Upper lobe of right lung (tissue), 1 donor: ENCODE measurements around the gene FASN. TPM values are rescaled to one million over a fixed set of nuclear protein-coding genes. Genes with fewer than 3 reads are reported as not detected.

Experiments used
- ATAC-seq: fragments of 200-7000 bp; cut with Tn5 transposase; one replicate; pipeline ENCODE4 v1.9.1; 2020; ENCODE audit warnings: mild to moderate bottlenecking, moderate library complexity
- DNase-seq: peaks from one replicate; pipeline ENCODE4 v3.0.0-alpha.2; 2020
- H3K27ac ChIP-seq: fragments of 200-600 bp; one replicate; pipeline ENCODE4 v1.8.0; 2022
- H3K27me3 ChIP-seq: fragments of 200-600 bp; one replicate; pipeline ENCODE4 v1.8.0; 2022; ENCODE audit warnings: mild to moderate bottlenecking
- H3K36me3 ChIP-seq: fragments of 200-600 bp; one replicate; pipeline ENCODE4 v1.8.0; 2022
- H3K4me1 ChIP-seq: fragments of 200-600 bp; one replicate; pipeline ENCODE4 v1.8.0; 2022
- H3K4me3 ChIP-seq: fragments of 200-600 bp; one replicate; pipeline ENCODE4 v1.8.0; 2022; ENCODE audit warnings: mild to moderate bottlenecking
- H3K9me3 ChIP-seq: fragments of 200-600 bp; one replicate; pipeline ENCODE4 v1.8.0; 2022
- intact Hi-C: fragments of 100-400 bp; cut with DNase I; formaldehyde crosslinking; loops from one replicate; pipeline ENCODE4 v1.11.0; 2022
- total RNA-seq: library from RNA; stranded (reverse); fragmentation: NEBNext Ultra II Directional; extraction: Animal tissue kit (Norgen Biotek cat#: 25700); gene quantifications from one replicate; pipeline ENCODE4 v1.2.1, GENCODE V29; 2021
- TF ChIP-seq, protein P1 (sequence below): fragments of 200-600 bp; IDR thresholded peaks from one replicate; pipeline ENCODE4 v1.8.0; 2022; ENCODE audit warnings: antibody characterized with exemption
- donor health status: DM: no; HTN: yes; CAD: no; lungs with severe emphysema.

The FASN gene
- total RNA-seq, 1 donor from 2014 or later: 432 TPM

DNA sequence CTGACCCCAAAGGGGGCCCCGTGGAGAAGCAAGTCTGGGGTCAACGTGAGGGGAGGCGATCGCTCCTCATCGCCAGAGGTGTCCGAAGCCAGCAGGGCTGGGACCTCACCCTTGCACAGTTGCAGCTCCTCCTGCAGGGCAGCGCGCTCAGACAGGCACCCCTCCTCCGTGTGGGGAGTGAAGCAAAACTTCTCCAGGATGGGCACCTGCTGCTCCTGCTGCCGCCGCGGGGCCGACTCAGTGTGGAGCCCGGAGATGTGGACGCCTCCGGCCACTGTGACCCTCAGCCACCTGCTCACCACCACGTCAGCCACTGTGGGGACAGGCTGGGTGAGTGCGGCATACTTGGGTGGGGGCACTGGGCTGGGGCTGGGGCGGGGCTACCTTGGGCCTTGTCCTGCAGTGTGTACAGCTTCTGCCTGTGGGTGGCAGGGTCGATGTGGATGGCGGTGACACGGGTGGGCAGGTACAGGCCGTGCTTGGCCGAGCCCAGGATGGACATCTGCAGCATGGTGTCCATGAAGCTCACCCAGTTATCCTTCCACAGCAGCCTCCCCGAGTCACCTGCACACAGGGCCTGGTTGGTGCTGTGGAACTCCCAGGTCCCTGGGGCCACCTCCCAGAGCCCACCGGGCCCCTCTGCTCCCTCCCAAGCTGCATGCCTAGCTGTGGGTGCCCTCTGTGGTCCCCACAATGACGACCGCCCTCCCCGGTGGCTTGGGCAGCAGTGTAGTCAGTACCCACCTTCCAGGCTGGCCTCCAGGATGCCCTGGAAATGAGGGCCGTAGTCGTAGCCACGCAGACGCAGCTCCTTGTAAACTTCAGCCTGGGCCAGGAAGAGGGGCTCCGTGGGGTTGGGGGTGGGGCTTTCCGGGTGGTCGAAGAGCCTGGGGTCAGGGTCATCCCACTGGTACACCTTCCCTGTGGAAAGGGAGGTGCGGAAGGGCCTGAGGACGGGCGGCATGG is 10.8 kb downstream of the FASN start:
- no peaks in the 10 kb centered on the region for H3K4me1 ChIP-seq
- H3K27ac ChIP-seq: no peak overlapping the region
- TF ChIP-seq, protein P1, sequence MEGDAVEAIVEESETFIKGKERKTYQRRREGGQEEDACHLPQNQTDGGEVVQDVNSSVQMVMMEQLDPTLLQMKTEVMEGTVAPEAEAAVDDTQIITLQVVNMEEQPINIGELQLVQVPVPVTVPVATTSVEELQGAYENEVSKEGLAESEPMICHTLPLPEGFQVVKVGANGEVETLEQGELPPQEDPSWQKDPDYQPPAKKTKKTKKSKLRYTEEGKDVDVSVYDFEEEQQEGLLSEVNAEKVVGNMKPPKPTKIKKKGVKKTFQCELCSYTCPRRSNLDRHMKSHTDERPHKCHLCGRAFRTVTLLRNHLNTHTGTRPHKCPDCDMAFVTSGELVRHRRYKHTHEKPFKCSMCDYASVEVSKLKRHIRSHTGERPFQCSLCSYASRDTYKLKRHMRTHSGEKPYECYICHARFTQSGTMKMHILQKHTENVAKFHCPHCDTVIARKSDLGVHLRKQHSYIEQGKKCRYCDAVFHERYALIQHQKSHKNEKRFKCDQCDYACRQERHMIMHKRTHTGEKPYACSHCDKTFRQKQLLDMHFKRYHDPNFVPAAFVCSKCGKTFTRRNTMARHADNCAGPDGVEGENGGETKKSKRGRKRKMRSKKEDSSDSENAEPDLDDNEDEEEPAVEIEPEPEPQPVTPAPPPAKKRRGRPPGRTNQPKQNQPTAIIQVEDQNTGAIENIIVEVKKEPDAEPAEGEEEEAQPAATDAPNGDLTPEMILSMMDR: no peak
- intact Hi-C loops: no loop called here
- peaks cover 100% of the 10 kb centered on the region for H3K36me3 ChIP-seq
- H3K4me3 ChIP-seq: no peak overlapping the region
- no peaks in the 10 kb centered on the region for H3K27me3 ChIP-seq
- ATAC-seq (no peak), DNase-seq (no peak)
- H3K9me3 ChIP-seq: no peaks in the 10 kb centered on the region

DNA sequence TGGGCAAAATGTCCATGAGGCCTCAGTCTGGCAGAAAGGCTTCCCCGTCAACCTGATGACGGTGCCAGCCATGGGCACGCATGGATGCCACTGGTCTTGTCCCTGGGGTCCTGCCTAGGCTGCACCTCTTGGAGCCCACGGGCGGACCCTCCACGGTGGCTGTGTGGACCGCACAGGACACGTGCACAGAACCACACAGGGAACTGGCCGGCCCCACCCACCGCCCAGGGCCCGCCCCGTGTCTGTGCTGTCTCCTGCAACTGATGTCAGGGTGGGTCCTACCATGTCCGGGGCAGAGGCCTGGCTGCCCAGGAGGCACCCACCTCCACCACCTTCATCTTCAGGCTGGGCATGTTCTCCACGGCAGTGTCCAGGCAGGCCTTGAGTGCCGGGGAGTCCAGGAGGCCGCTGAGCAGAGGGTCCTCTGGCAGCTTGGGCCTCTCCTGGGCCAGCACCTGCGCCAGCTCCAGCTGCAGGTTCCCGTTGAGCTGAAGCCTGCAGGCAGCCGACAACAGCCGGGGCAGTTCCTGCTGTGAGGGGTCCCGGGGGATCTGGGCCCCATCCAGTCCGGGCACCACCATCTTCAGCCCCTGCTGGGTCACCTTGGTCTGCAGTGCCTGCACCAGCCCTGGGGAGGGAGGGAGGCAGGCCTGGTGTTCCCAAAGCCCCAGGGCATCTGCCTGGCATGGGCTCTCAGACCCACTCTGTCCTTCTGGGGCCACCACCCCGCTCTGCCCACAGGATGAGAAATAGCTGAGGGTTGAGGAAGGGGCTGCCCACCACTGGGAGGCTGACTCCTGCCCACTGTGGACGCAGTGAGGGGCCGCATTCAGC is 11.9 kb downstream of the FASN start:
- DNase-seq: no peak

DNA sequence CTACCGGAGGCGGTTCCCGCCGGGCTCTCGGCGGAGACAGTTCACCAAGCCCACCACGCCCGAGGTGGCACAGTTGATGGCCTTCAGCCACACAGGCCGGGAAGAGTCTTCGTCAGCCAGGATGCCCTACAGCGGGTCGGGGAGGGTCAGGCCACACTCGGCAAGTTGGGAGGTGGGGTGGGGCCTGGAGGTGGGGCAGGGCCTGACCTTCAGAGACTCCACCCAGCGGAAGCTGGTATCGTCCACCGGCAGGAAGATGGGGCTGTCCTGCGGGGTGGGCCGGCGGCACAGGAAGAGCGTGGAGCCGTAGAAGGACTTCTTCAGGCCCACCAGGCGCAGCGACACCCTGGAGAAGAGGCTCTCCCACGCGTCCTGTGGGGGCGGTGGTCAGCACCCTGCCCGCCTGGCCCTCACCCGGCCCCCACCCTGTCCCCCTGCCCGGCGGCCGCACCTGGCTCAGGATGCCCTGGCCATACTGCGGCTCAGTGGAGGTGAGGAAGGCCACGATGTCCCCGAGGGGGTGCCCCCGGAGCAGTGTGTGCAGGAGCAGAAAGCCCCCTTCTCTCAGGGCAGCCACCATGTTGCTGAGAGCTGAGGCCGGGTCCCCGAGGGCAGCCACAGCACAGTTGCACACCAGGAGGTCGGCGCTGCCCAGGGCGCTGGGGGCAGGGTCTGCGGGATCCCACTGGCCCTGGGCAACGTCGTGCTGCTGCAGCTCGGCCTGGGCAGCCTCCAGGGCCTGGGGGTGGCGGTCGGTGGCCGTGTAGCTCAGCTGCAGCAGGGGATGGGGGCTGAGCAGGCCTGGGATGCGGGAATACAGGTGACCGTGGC is 12.8 kb downstream of the FASN start:
- TF ChIP-seq, protein P1: no peak
- Histone ChIP-seq H3K36me3 (peaks cover 98% of the 10 kb centered on the region), H3K4me3 (no peak overlapping the region), H3K9me3 (no peaks in the 10 kb centered on the region), H3K27ac (no peak overlapping the region), H3K27me3 (no peaks in the 10 kb centered on the region), H3K4me1 (no peaks in the 10 kb centered on the region)
- no peak for DNase-seq
- ATAC-seq: no peak
- intact Hi-C loops: no loop called here

More for the DNA sequence above, 11.9 kb downstream of the FASN start:
- H3K9me3 ChIP-seq: no peaks in the 10 kb centered on the region
- intact Hi-C loops: no loop called here
- H3K4me3 ChIP-seq: no peak overlapping the region
- no peaks in the 10 kb centered on the region for H3K27me3 ChIP-seq
- no peaks in the 10 kb centered on the region for H3K4me1 ChIP-seq
- no peak overlapping the region for H3K27ac ChIP-seq
- TF ChIP-seq, protein P1: no peak
- no peak for ATAC-seq
- peaks cover 98% of the 10 kb centered on the region for H3K36me3 ChIP-seq

DNA sequence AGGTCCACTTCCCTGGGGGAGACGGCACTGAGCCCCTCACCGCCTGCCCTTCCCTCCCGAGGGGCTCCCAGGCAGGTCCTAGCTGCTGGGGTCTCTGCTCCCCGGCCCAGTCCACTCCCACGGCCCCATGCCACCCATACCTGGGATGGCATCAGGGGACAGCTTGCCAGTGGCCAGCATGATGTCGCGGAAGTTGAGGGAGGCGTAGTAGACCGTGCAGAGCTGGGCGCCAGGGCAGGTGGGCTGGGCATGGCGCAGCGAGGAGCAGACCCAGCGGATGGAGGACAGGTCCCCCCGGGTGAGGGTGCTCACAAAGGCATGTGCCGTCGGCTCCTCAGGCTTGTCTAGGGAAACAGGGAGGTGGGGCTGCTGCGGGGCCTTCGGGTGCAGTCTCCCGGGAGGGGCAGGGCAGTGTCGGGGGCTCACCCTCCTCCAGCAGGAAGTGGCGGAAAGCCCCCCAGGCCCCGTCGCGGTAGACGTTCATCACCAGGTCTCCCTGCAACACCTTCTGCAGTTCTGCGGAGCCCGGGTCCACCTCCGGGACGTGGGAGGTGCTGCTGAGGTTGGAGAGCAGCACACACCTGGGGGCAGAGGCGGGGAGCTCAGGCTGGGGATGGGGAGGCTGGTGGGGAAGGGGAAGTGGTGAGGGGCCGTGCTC is 13.5 kb downstream of the FASN start:
- peaks cover 98% of the 10 kb centered on the region for H3K36me3 ChIP-seq
- no peaks in the 10 kb centered on the region for H3K27me3 ChIP-seq
- H3K4me3 ChIP-seq: no peak overlapping the region
- no peak for ATAC-seq
- H3K4me1 ChIP-seq: no peaks in the 10 kb centered on the region
- no peak overlapping the region for H3K27ac ChIP-seq
- intact Hi-C loops: no loop called here
- H3K9me3 ChIP-seq: no peaks in the 10 kb centered on the region
- TF ChIP-seq, protein P1: no peak
- DNase-seq: no peak
